HG02798 (cell line): ENCODE measurements around the gene GDF9.

Experiments used
- ATAC-seq: cut with Tn5 transposase; IDR thresholded peaks from one replicate; pipeline ENCODE4 v1.9.1; 2021; ENCODE audit warnings: mild to moderate bottlenecking; ENCODE audit not compliant: unreplicated experiment, poor library complexity

The GDF9 gene

GRCh38 chr5:132866342-132867045, at the start of gene GDF9, which contains the start of gene UQCRQ:
TSS of gene GDF9 (minus strand) at chr5:132866469. CDS start at chr5:132864533, 1,936 bp downstream.
TSS of gene UQCRQ (plus strand) at chr5:132866642. CDS start at chr5:132866882, 240 bp downstream.
- ATAC-seq, result peak; percentile 99

GRCh38 chr5:132915681-132916080, 49.4 kb upstream of the GDF9 start:
- ATAC-seq, result no peak

- ATAC-seq, result no peak
These were observed 43.4 kb upstream of the GDF9 start for GRCh38 chr5:132909702-132910101.

GRCh38 chr5:132907161-132907560, 40.9 kb upstream of the GDF9 start:
- no peak for ATAC-seq

GRCh38 chr5:132905938-132906337, 39.7 kb upstream of the GDF9 start:
- no peak for ATAC-seq

GRCh38 chr5:132901730-132902129, 35.5 kb upstream of the GDF9 start:
- no peak for ATAC-seq

- no peak for ATAC-seq
These were observed 34.8 kb upstream of the GDF9 start for GRCh38 chr5:132901036-132901435.

- no peak for ATAC-seq
These were observed 31.8 kb upstream of the GDF9 start for GRCh38 chr5:132898094-132898493.

GRCh38 chr5:132896685-132897084, 30.4 kb upstream of the GDF9 start:
- ATAC-seq, result no peak

GRCh38 chr5:132895719-132896305, 29.5 kb upstream of the GDF9 start:
- no peak for ATAC-seq

GRCh38 chr5:132890817-132891216, 24.5 kb upstream of the GDF9 start:
- ATAC-seq, result no peak

- no peak for ATAC-seq
These were observed 23.2 kb upstream of the GDF9 start for GRCh38 chr5:132889501-132889900.

- ATAC-seq, result no peak
These were observed 21.0 kb upstream of the GDF9 start for GRCh38 chr5:132887283-132887682.

- no peak for ATAC-seq
These were observed 20.0 kb upstream of the GDF9 start for GRCh38 chr5:132886064-132886823.

- ATAC-seq, result no peak
These were observed 18.3 kb upstream of the GDF9 start for GRCh38 chr5:132884548-132884947.

GRCh38 chr5:132883261-132883834, 17.1 kb upstream of the GDF9 start:
- ATAC-seq, result peak; percentile 47

GRCh38 chr5:132877938-132878337, 11.7 kb upstream of the GDF9 start:
- no peak for ATAC-seq

- no peak for ATAC-seq
These were observed 11.2 kb upstream of the GDF9 start for GRCh38 chr5:132877466-132877865.

- ATAC-seq, result no peak
These were observed 9.9 kb upstream of the GDF9 start for GRCh38 chr5:132876020-132876759.

GRCh38 chr5:132873930-132874271, 7.6 kb upstream of the GDF9 start:
- no peak for ATAC-seq
